Activated CD4-positive, alpha-beta T cell treated with anti-CD3 and anti-CD28 coated beads, Interleukin-2, amount 10 ng/mL, durations not matched to agents 7 days and 5 days (primary cell): ENCODE measurements around the gene SH2D3C. TPM values are rescaled to one million over a fixed set of nuclear protein-coding genes. Genes with fewer than 3 reads are reported as not detected.
A peak's percentile ranks its signal among the peaks of the same experiment; 100 is the strongest.

Source experiments
- CTCF ChIA-PET: fragments of 350-600 bp; sonication (Branson Sonifier 250); formaldehyde crosslinking; loops from one replicate; lab custom pipeline; 2021; ENCODE audit warnings: antibody characterized with exemption; lab: Charles Lee
- POLR2A ChIA-PET: fragments of 350-600 bp; sonication (Branson Sonifier 250); formaldehyde crosslinking; loops from one replicate; lab custom pipeline; 2021; ENCODE audit warnings: antibody characterized with exemption; lab: Charles Lee
- DNase-seq: peaks from one replicate; pipeline ENCODE4 v3.0.0-alpha.2; 2020
- H3K27ac Mint-ChIP-seq: one replicate; pipeline ENCODE4 v1.8.0; 2021; ENCODE audit warnings: mild to moderate bottlenecking, moderate library complexity, mixed read lengths
- H3K27me3 Mint-ChIP-seq: one replicate; pipeline ENCODE4 v1.8.0; 2021; ENCODE audit warnings: mixed read lengths
- H3K36me3 Mint-ChIP-seq: one replicate; pipeline ENCODE4 v1.8.0; 2021; ENCODE audit warnings: low read depth, mixed read lengths
- H3K4me1 Mint-ChIP-seq: one replicate; pipeline ENCODE4 v1.8.0; 2021; ENCODE audit warnings: mixed read lengths
- H3K4me3 Mint-ChIP-seq: one replicate; pipeline ENCODE4 v1.8.0; 2021; ENCODE audit warnings: mild to moderate bottlenecking, moderate library complexity, mixed read lengths
- H3K9me3 Mint-ChIP-seq: one replicate; pipeline ENCODE4 v1.8.0; 2021; ENCODE audit warnings: mixed read lengths
- total RNA-seq, 2 experiments: library from RNA; stranded (reverse); gene quantifications; one replicate each; pipeline ENCODE4 v1.2.3, GENCODE V29; 2021

SH2D3C gene
- total RNA-seq, 2 experiments from 2014 or later: 67.9 to 71.4 TPM

GRCh38 chr9:127754099-127755060 lies 24.1 kb downstream of the SH2D3C start:
- Mint-ChIP-seq H3K4me3 (no peak overlapping the region), H3K36me3 (peaks cover 20% of the 10 kb centered on the region), H3K4me1 (peaks cover 3% of the 10 kb centered on the region), H3K27ac (no peak overlapping the region), H3K27me3 (no peaks in the 10 kb centered on the region), H3K9me3 (no peaks in the 10 kb centered on the region)
- POLR2A ChIA-PET: no interaction called here
- CTCF ChIA-PET: interaction anchor here (0.7 to 1.6 kb wide), 3 partner anchors 9 to 20 kb away, joined by 3 to 5 read pairs (median 3); partner anchors contain the start of gene TOR2A
- DNase-seq: no peak

DNA sequence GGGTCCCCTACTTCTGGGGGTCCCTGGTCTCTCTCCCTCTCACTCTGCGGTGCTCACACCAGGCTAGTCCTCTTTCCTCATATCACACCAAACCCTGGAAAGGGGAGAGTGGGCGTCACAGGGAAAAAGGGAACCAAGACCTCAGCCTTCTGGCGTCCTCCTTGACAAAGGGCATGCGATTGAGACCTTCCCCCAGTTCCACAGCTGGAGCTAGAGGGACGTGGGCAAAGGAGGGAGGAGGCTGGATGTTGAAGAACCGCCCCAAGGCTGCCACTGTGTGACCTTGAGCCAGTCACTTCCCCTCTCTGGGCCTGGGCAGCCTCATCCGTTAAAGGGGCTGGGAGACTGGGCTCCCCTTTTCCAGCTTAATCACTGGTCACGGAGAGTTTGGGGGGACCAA lies 24.8 kb downstream of the SH2D3C start:
- no peaks in the 10 kb centered on the region for H3K9me3 Mint-ChIP-seq
- H3K36me3 Mint-ChIP-seq: peaks cover 19% of the 10 kb centered on the region
- POLR2A ChIA-PET: no interaction called here
- CTCF ChIA-PET: interaction anchor here (0.8 to 1.6 kb wide), 2 partner anchors 10 to 19 kb away, joined by 3 to 5 read pairs; partner anchors contain the start of gene TOR2A
- no peak for DNase-seq
- H3K4me3 Mint-ChIP-seq: no peak overlapping the region
- no peak overlapping the region for H3K27ac Mint-ChIP-seq
- H3K27me3 Mint-ChIP-seq: no peaks in the 10 kb centered on the region
- H3K4me1 Mint-ChIP-seq: peaks cover 2% of the 10 kb centered on the region

DNA sequence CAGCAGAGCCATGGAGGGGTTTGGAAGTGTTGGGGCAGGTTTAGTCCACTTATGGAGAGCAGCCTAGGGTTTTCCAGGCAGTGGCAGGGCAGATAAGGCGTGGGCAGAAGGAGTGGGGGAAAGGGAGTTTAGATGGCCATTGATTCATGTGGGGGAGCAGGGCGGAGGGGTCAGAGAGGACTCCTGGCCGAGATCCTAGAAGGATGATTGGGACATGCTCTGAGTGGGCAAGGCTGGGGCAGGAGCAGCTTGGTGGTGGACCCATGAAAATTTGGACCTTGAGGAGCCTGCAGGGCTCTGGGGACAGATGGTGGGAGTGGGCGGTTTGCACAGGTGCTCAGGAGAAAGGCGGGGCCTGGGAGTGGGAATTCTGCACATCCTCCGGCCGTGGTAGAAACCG lies 25.3 kb downstream of the SH2D3C start:
- Mint-ChIP-seq H3K4me3 (no peak overlapping the region), H3K36me3 (peaks cover 19% of the 10 kb centered on the region), H3K9me3 (no peaks in the 10 kb centered on the region), H3K27ac (no peak overlapping the region), H3K27me3 (no peaks in the 10 kb centered on the region), H3K4me1 (no peaks in the 10 kb centered on the region)
- DNase-seq: no peak
- POLR2A ChIA-PET: no interaction called here
- CTCF ChIA-PET: interaction anchor here (1.6 kb wide), 1 partner anchor 18 kb away, joined by 5 read pairs; the partner anchor contains the start of gene TOR2A

DNA sequence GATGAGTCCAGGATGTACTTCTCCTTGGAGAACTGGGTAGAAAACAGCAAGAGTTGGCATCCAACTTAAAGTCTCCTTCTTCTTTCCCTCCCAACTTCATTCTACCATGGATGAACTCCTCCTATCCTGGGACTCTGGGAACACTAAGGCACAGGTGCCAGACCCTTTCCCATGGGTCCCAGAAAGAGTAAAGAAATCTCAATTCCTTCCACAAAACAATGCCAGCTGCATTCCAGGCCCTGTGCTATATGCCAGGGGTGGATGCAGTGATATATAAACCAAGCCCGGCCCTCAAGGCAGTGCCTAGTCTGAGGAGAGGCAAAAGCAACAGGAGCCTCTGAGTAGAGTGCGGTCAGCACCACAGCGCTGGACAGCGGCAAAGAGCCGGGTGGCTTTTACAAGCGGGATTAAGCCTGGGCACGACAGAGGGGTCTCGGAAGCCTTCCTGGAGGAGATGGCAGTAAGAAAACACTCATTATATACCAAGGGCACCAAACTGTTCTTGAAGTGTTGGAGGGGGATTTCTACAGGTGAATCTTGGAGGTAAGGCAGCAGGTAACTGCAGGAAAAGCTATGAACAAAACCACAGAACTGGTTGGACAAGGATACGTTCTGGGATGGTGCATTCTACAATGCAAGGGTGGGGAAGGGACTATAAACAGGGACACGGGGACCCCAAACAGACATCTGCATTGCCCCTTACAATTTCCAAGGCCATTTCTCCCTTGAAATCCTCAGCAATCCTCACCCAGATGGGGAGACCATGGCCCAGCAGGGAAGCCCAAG lies 27.0 kb downstream of the SH2D3C start:
- DNase-seq: no peak
- Mint-ChIP-seq H3K4me3 (no peak overlapping the region), H3K36me3 (peaks cover 29% of the 10 kb centered on the region)

GRCh38 chr9:127749090-127749787 lies 29.2 kb downstream of the SH2D3C start:
- Mint-ChIP-seq H3K4me3 (no peak overlapping the region), H3K9me3 (no peaks in the 10 kb centered on the region), H3K4me1 (peaks cover 5% of the 10 kb centered on the region), H3K27ac (no peak overlapping the region), H3K36me3 (peaks cover 41% of the 10 kb centered on the region), H3K27me3 (no peaks in the 10 kb centered on the region)
- POLR2A ChIA-PET: no interaction called here
- DNase-seq: no peak
- CTCF ChIA-PET: no interaction called here

More for the DNA sequence above, 27.0 kb downstream of the SH2D3C start:
- no peaks in the 10 kb centered on the region for H3K9me3 Mint-ChIP-seq
- no peaks in the 10 kb centered on the region for H3K27me3 Mint-ChIP-seq
- peaks cover 5% of the 10 kb centered on the region for H3K4me1 Mint-ChIP-seq
- ChIA-PET POLR2A (interaction anchor here (0.6 kb wide), 1 partner anchor 26 kb away, joined by 3 read pairs; no protein-coding TSS in a partner anchor), CTCF (no interaction called here)
- H3K27ac Mint-ChIP-seq: no peak overlapping the region

DNA sequence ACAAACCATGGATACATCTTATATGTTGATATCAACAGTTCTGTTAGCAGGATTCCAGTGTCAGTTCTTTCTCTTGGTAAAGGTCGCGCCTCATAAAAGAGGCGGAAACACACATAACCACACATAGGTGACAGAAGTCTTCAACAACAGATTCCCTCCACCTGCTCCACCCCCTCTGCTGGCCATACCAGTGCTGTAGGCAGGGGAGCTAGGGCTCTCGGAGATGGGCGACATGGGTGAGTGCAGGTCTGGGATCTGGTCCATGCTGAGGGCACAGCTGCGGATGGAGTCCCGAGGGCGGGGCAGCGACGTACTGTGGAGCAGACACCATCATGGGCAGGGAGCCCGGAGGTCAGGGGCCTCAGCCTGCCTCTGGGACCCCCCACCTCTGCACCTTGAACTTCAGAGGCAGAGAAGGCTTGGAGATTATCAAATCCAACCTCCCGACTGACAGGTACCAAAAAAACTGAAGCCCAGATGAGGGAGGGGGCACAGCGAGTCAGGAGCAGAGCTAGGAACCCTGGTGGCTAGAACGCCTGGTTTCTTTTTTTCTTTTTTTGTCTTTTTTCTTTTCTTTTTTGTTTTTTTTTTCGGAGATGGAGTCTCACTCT lies 31.4 kb downstream of the SH2D3C start:
- H3K27ac Mint-ChIP-seq: peak overlapping the region; percentile 36
- H3K27me3 Mint-ChIP-seq: no peaks in the 10 kb centered on the region
- peaks cover 5% of the 10 kb centered on the region for H3K4me1 Mint-ChIP-seq
- ChIA-PET POLR2A (interaction anchor here (0.6 kb wide), 2 partner anchors 72 to 168 kb away, joined by 3 to 7 read pairs; no protein-coding TSS in a partner anchor), CTCF (interaction anchor here (0.9 to 1.7 kb wide), 4 partner anchors 12 to 244 kb away, joined by 3 to 6 read pairs (median 4); partner anchors contain the start of gene TOR2A)
- DNase-seq: peak; percentile 47
- peaks cover 47% of the 10 kb centered on the region for H3K36me3 Mint-ChIP-seq
- no peaks in the 10 kb centered on the region for H3K9me3 Mint-ChIP-seq
- H3K4me3 Mint-ChIP-seq: no peak overlapping the region

DNA sequence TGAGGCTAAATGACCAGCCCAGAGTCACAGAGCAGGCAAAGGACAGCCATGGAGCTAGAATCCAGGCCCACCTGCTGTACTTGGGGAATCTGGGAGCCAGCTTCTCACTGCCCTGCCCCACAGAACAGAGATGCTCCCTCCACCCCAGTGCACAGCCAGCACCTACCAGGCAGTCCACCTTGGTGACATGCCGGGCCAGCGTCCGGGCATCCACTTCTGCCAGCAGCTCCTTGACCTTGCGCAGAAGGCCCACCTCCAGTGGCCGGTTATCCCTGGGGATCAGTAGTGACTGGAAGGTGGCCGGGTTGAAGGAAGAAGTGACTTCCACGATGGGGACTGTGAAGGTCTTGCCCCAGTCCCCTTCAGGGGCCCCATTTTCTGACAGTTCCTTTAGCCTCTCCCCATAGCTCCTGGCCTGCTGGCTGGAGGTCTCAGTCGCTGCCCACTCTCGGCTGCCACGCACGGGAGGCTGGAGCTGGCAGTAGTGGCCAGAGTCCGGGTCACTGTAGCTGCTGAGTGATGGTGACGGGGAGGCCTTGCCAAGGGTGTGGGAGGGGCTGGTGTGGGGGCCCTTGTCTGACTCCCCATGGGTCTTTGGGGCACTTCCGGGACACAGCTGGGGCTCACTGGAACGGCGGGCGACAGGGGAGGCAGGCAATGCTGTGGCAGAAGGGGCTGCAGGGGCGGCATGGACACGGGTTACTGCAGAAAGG lies 33.9 kb downstream of the SH2D3C start:
- Mint-ChIP-seq H3K27ac (no peak overlapping the region), H3K36me3 (peaks cover 45% of the 10 kb centered on the region)
- CTCF ChIA-PET: interaction anchor here (0.6 to 4.3 kb wide), 5 partner anchors 9 to 26 kb away, joined by 3 to 29 read pairs (median 5); partner anchors contain the start of gene TOR2A

DNA sequence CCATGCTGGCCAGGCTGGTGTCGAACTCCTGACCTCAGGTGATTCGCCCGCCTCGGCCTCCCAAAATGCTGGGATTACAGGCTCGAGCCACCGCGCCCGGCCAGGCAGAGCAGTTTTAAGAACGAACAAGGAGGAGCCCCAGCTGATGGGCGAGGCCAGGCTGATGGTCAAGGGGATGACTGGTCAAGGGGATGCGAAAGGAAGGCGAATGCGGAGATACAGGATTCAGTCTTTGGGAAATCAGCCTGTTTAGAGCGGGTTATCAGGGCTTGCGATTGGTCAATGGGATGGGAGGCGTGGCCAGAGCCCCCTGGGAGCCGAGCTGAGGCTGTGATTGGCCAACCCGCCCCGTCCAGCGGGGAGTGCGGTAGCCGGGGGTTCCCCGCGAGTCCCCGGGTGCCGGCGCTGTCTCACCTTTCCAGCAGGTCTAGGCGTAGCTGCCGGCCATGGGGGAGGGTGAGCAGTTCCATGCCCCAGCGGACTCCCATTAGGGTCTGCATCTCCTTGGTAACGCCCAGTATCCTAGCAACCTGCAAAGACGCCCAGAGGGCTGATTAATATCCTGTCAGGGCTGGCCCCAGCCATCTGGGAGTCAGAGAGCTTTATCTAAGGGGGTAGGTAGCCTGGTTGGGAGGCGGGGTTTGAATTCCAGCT lies 35.9 kb downstream of the SH2D3C start:
- no peak for DNase-seq
- H3K36me3 Mint-ChIP-seq: peaks cover 46% of the 10 kb centered on the region
- H3K27me3 Mint-ChIP-seq: no peaks in the 10 kb centered on the region
- peaks cover 5% of the 10 kb centered on the region for H3K4me1 Mint-ChIP-seq
- H3K4me3 Mint-ChIP-seq: no peak overlapping the region
- H3K9me3 Mint-ChIP-seq: no peaks in the 10 kb centered on the region
- no peak overlapping the region for H3K27ac Mint-ChIP-seq
- ChIA-PET CTCF (interaction anchor here (2.9 to 4.3 kb wide), 2 partner anchors 7 to 179 kb away, joined by 9 to 29 read pairs; partner anchors contain the start of gene TOR2A), POLR2A (no interaction called here)

More for the DNA sequence above, 33.9 kb downstream of the SH2D3C start:
- Mint-ChIP-seq H3K4me1 (peaks cover 5% of the 10 kb centered on the region), H3K9me3 (no peaks in the 10 kb centered on the region), H3K4me3 (no peak overlapping the region), H3K27me3 (no peaks in the 10 kb centered on the region)
- POLR2A ChIA-PET: no interaction called here
- DNase-seq: no peak

DNA sequence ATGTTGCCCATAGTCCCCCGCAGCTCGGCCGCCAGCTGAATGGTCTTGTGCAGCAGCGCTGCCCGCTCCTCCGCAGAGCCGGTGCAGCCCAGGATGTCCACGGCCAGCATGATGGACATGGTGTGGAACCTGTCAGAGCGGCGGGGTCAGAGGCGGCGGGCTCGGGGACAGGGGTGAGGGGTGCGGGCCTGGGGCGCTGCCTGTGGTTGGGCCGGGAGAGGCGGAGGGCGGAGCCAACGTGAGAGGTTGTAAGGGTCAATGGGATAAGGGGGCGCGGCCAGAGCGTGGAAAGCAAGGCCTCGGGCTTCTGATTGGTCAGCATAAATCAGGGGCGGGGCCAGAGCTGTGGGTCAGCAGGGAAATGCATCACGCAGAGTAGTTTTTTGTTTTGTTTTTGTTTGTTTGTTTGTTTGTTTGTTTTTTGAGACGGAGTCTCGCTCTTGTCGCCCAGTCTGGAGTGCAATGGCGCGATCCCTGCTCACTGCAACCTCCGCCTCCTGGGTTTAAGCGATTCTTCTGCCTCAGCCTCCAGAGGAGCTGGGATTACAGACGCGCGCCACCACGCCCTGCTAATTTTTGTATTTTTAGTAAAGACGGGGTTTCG lies 36.5 kb downstream of the SH2D3C start:
- no peaks in the 10 kb centered on the region for H3K9me3 Mint-ChIP-seq
- no peak overlapping the region for H3K27ac Mint-ChIP-seq
- H3K4me1 Mint-ChIP-seq: peaks cover 4% of the 10 kb centered on the region
- POLR2A ChIA-PET: no interaction called here
- H3K36me3 Mint-ChIP-seq: peaks cover 48% of the 10 kb centered on the region
- DNase-seq: no peak
- no peak overlapping the region for H3K4me3 Mint-ChIP-seq
- no peaks in the 10 kb centered on the region for H3K27me3 Mint-ChIP-seq
- CTCF ChIA-PET: interaction anchor here (0.7 to 4.3 kb wide), 4 partner anchors 7 to 443 kb away, joined by 3 to 29 read pairs (median 6); partner anchors contain the start of gene TOR2A

- no peak for DNase-seq
- H3K36me3 Mint-ChIP-seq: peaks cover 33% of the 10 kb centered on the region
- no peaks in the 10 kb centered on the region for H3K9me3 Mint-ChIP-seq
- H3K27me3 Mint-ChIP-seq: no peaks in the 10 kb centered on the region
- CTCF ChIA-PET: interaction anchor here (1.0 to 2.9 kb wide), 2 partner anchors 27 to 182 kb away, joined by 4 to 9 read pairs; no protein-coding TSS in a partner anchor
- H3K4me3 Mint-ChIP-seq: no peak overlapping the region
- H3K4me1 Mint-ChIP-seq: peaks cover 15% of the 10 kb centered on the region
- no peak overlapping the region for H3K27ac Mint-ChIP-seq
- POLR2A ChIA-PET: no interaction called here
Observed at GRCh38 chr9:127739614-127740330, 38.7 kb downstream of the SH2D3C start.
